HG02885 (cell line): ENCODE results near the gene ZFTA.

ENCODE experiments used
- ATAC-seq: cut with Tn5 transposase; IDR thresholded peaks from one replicate; pipeline ENCODE4 v1.9.1; 2021; ENCODE audit warnings: mild to moderate bottlenecking; ENCODE audit not compliant: unreplicated experiment, poor library complexity

ZFTA gene

GRCh38 chr11:63760487-63761079 lies 8.0 kb downstream of the ZFTA start:
- ATAC-seq = no peak

GRCh38 chr11:63756919-63757761 lies 11.4 kb downstream of the ZFTA start:
- no peak for ATAC-seq

GRCh38 chr11:63749624-63750023 lies 19.0 kb downstream of the ZFTA start:
- ATAC-seq = no peak

DNA sequence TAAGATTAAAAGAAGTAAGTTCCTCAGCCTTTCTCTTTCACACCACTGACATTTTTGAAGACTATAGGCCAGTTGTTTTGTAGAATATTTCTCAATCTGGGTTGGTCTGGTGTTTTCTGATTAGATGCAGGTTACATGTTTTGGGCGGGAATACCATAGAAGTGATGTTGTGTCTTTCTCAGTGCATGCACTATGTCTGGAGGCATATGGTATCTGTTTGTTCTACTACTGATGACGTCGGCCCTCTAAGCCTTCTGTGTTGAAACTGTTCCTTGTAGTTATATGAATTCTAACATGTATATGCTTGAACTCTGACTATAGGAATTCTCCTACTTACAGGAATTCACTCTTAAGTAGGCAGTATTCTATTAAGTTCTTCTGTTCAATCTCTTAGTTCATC lies 21.6 kb downstream of the ZFTA start:
- no peak for ATAC-seq

DNA sequence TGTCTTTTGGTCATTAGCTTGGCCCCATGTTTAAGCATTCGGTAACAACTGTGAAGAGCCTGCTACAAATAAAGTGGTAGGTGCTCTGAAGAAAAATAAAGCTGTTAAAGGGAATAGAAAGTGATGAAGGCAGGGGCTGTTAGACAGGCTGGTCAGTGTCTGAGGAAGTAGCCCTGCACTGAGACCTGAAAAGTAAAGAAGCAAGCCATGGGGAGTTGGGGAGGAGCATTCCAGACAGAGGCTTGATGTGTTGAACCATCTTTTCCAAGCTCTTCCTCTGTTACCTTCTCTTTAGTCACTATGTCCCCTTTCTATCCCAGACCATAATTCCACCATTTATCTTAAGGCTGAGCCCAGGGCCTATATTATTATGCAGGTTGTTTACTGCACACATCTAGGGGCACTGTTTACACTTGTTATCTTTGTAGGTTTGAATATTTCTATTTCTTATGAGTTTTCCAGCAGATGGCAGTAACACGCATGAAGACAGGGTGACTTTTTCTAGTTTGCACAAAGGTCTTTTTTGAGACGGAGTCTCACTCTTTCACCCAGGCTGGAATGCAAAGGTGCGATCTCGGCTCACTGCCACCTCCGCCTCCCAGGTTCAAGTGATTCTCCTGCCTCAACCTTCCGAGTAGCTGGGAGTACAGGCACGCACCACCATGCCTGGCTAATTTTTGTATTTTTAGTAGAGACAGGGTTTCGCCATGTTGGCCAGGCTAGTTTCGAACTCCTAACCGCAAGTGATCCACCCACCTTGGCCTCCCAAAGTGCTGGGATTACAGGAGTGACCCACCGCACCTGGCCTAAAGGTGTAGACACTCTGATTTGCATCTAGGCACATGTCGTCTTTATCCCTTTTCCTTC lies 23.0 kb downstream of the ZFTA start:
- ATAC-seq = no peak

- ATAC-seq = no peak
These were observed 29.7 kb downstream of the ZFTA start for GRCh38 chr11:63738720-63739360.

DNA sequence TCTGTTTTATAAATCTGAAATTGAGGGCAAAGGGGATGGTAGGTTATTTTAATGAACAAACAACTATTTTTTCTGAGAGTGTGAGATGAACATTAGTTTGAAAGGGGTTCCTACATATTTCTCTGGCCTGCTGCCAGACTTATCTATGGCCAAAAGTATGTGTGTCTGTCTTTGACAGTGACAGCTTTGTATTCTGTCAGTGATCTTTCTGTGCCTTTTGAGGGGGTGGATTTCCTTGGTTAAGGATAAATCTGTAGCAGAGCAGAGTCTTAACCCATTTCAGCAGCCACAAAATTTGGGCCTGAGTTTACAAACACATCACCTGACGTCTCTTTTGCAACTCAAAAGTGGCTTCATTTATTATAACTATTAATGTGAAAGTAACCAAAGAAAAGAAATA lies 30.9 kb downstream of the ZFTA start:
- no peak for ATAC-seq

DNA sequence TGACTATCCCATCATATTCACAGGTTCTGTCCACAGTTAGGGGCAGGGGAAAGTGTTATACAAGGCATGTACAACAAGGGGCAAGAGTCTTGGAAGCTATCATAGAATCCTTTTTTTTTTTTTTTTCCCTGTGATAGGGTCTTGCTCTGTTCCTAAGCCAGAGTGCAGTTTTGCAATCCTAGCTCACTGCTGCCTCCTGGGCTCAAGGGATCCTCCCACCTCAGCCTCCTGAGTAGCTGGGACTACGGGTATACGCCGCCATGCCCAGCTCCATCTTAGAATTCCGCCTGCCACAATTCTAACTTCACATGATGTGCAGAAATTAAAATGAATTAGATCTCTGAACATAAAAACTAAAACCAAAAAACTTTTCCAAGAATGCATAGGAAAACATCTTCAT lies 31.7 kb downstream of the ZFTA start:
- ATAC-seq = no peak

DNA sequence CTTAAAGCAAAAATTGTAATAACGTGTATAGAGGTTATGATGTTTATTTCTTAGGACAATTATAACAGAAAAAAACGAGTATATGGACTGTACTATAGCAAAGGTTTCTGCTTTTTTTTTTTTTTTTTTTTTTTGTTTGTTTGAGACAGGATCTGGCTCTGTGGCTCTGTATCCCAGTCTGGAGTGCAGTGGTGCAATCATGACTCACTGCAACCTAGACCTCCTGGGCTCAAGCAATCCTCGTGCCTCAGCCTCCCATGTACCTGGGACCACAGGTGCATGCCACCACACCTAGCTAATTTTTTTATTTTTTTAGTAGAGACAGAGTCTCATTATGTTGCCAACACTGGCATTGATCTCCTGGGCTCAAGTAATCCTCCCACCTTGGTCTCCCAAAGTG lies 39.2 kb downstream of the ZFTA start:
- no peak for ATAC-seq

- no peak for ATAC-seq
These were observed 48.0 kb downstream of the ZFTA start for GRCh38 chr11:63720611-63721010.

GRCh38 chr11:63719987-63720386 lies 48.6 kb downstream of the ZFTA start:
- no peak for ATAC-seq

DNA sequence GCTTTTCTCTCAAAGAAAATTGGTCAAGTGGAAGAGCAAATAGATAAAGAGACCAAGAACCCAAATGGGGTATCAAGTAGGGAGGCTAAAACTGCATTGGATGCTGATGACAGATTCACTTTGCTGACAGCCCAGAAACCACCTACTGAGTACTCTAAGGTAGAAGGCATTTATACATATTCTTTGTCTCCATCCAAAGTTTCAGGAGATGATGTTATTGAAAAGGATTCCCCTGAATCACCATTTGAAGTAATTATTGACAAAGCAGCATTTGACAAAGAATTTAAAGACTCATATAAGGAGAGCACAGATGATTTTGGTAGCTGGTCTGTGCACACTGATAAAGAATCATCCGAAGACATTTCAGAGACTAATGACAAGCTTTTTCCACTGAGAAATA lies 49.6 kb downstream of the ZFTA start:
- ATAC-seq = no peak
